ENCODE measurements around the gene SNX15. TPM values are rescaled to one million over a fixed set of nuclear protein-coding genes. Genes with fewer than 3 reads are reported as not detected.

The SNX15 gene
- total and polyA plus RNA-seq, 8 donors: 8.7 to 18.3 (median 10.6) TPM

DNA sequence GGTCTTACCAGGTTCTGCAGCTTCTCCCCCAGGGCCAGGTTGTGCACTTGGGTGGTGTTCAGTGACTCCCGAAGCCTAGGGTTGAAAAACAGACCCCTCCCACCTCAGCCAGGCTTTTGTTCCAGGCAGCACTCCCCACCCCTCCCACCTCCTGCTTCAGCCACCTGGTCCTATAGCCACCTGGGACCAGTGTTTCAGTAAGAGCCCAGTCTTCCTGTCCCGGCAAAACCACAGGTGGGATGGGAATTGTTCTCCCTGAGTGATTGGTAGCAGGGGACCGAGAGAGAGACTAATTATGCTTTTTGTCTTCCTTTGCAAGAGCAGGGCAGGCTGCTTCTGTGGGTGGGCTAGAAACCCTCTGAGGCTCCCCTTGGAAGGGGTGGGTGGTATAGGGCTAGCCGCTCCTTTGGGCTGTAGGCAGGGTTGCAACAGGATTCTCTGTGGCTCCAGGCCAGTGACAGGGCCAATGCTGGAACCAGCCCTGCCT, 39.6 kb downstream of the SNX15 start:
- no peaks in the 10 kb centered on the region for H3K4me1 ChIP-seq

DNA sequence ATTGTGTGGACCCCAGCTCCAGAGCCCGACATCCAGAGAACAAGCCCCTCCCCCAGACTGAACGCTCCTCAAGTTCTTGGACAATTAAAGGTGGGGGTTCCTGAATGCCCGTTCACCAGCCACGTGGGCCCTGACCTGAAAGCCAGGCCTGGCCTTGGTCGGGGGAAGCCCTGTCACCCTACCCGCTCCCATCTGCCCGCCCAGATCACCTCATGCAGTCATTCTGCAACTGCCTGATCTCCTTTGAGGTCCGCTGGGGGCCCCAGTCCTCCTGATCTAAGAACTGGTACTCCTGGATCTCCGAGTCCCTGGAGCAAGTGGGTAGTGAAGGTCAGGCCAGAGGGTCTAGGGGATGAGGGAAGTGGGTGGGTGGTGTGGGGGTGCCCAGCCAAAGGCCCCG, 40.2 kb downstream of the SNX15 start:
- WGBS, 2 donors: 75 to 80% methylated on average over 10 of the region's 10 CpGs
- FAIRE-seq: no peak
- Histone ChIP-seq H3K36me3 (no peaks in the 10 kb centered on the region), H3K4me1 (no peaks in the 10 kb centered on the region), H3K27me3 (no peaks in the 10 kb centered on the region), H3K9me3 (no peaks in the 10 kb centered on the region), H3K27ac (no peak overlapping the region), H3K4me3 (no peak overlapping the region)
- ATAC-seq: no peak
- TF ChIP-seq, protein P1, sequence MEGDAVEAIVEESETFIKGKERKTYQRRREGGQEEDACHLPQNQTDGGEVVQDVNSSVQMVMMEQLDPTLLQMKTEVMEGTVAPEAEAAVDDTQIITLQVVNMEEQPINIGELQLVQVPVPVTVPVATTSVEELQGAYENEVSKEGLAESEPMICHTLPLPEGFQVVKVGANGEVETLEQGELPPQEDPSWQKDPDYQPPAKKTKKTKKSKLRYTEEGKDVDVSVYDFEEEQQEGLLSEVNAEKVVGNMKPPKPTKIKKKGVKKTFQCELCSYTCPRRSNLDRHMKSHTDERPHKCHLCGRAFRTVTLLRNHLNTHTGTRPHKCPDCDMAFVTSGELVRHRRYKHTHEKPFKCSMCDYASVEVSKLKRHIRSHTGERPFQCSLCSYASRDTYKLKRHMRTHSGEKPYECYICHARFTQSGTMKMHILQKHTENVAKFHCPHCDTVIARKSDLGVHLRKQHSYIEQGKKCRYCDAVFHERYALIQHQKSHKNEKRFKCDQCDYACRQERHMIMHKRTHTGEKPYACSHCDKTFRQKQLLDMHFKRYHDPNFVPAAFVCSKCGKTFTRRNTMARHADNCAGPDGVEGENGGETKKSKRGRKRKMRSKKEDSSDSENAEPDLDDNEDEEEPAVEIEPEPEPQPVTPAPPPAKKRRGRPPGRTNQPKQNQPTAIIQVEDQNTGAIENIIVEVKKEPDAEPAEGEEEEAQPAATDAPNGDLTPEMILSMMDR (IDR thresholded peaks at IDR 0.05): no peak
- DNase-seq: no peak
- intact Hi-C loops (cut with DNase I): no loop called here

More for the DNA sequence above, 39.6 kb downstream of the SNX15 start:
- 85 to 88% methylated on average over 4 of the region's 4 CpGs for WGBS, 2 donors
- no peaks in the 10 kb centered on the region for H3K9me3 ChIP-seq
- H3K36me3 ChIP-seq: no peaks in the 10 kb centered on the region
- ATAC-seq: no peak
- H3K27ac ChIP-seq: no peak overlapping the region
- TF ChIP-seq, protein P1 (IDR thresholded peaks at IDR 0.05): no peak
- no peak for DNase-seq
- FAIRE-seq: no peak
- no peaks in the 10 kb centered on the region for H3K27me3 ChIP-seq
- H3K4me3 ChIP-seq: no peak overlapping the region
- intact Hi-C loops (cut with DNase I): no loop called here

DNA sequence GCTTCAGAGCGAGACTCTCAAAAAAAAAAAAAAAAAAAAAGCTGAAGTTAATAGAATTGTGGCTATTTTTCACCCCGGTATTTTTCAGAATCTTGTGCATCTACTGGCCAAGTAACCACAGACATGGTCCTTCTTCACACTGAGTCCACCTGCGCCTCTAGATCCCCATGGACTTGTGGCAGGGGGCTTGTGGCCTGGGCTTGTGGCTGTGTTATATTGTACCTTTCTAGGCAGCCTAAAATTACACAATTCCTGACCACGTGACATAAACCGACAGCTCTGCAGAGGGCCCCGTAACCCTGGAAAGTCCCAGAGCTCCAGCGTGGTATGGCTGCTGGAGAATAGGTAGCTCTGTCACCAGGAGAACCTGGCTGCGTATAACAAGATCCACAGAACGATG, 42.0 kb downstream of the SNX15 start:
- WGBS, 2 donors: 52 to 53% methylated on average over 9 of the region's 9 CpGs
- Histone ChIP-seq H3K27me3 (no peaks in the 10 kb centered on the region), H3K4me1 (no peaks in the 10 kb centered on the region), H3K4me3 (no peak overlapping the region), H3K9me3 (no peaks in the 10 kb centered on the region), H3K36me3 (no peaks in the 10 kb centered on the region), H3K27ac (no peak overlapping the region)
- DNase-seq: no peak
- no peak for FAIRE-seq
- TF ChIP-seq, protein P1 (IDR thresholded peaks at IDR 0.05): no peak
- no peak for ATAC-seq
- intact Hi-C loops (cut with DNase I): no loop called here

DNA sequence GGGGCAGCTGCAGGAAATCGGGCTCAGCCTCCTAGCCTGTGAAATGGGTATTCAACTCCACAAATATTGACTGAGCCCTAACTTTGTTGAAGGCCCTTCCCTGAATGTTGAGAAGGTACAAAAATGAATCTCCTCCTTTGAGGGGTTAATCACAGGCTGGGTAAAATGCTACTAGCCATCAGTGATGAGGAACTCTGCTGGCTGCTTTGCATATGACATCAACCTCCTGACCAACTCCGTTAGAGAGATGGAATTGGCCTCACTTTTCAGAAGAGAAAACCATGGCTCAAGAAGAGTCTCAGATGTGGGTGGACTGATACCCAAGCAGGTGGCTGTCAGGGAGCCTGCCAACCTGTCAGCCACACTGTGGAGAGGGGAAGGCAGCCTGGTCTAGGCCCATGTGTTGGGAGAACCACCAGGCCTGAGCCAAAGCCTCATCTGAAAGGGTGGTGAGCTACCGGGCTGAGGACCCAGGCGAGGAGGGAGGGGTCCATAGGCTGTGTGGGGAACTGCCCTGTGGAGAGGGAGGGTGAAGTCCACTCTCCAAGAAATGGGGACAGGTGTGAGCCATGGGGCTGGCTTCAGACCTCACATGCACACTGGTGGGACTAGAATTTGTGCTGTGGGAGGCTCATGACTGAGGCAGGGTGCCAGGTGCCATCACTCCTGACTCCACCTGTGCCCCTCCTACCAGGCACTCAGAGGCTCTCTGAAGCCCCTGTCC, 44.8 kb downstream of the SNX15 start:
- Histone ChIP-seq H3K27ac (no peak overlapping the region), H3K9me3 (no peaks in the 10 kb centered on the region), H3K4me1 (no peaks in the 10 kb centered on the region), H3K36me3 (no peaks in the 10 kb centered on the region), H3K4me3 (no peak overlapping the region), H3K27me3 (no peaks in the 10 kb centered on the region)
- no peak for FAIRE-seq
- TF ChIP-seq, protein P1 (IDR thresholded peaks at IDR 0.05): no peak
- no peak for ATAC-seq
- WGBS, 2 donors: 61 to 70% methylated on average over 4 of the region's 4 CpGs
- intact Hi-C loops (cut with DNase I): no loop called here
- DNase-seq: no peak

DNA sequence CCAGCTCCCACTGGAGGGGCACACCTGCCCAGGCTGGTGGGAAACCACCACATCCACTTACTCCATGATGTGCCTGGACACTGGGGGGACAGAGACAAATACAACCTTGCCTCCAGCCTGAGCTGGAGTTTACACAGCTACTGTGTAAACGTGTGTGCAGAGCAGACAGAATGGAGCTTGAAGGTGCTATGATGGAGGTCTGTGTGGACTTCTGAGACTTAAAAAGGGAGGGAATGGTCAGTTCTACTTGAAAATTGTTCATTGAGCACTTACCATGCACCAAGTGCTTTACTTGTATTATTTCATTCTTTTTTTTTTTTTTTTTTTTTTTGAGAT, 45.4 kb downstream of the SNX15 start:
- H3K27ac ChIP-seq: no peak overlapping the region
- H3K4me1 ChIP-seq: no peaks in the 10 kb centered on the region
- no peak for DNase-seq
- H3K36me3 ChIP-seq: no peaks in the 10 kb centered on the region
- H3K4me3 ChIP-seq: no peak overlapping the region
- FAIRE-seq: no peak
- TF ChIP-seq, protein P1 (IDR thresholded peaks at IDR 0.05): no peak
- intact Hi-C loops (cut with DNase I): no loop called here
- ATAC-seq: no peak
- H3K27me3 ChIP-seq: no peaks in the 10 kb centered on the region
- no peaks in the 10 kb centered on the region for H3K9me3 ChIP-seq
- WGBS, 2 donors: 38% methylated on average over 1 of the region's 1 CpG

Data from pancreas (tissue), 10 donors.